Stomach (tissue), 9 donors: ENCODE measurements around the gene OSTN. TPM values are rescaled to one million over a fixed set of nuclear protein-coding genes. Genes with fewer than 3 reads are reported as not detected.
"Not testable (repeated sequence)": the region's sequence is repeated elsewhere in the genome, so short reads cannot be mapped to it uniquely, and the experiment has no call there.

ENCODE experiments used
- DNase-seq, 2 donors: peaks; one replicate each; pipeline versions ENCODE4 v3.0.0 to v3.0.0-alpha.2; 2013 to 2019
- H3K27ac ChIP-seq, 5 donors: fragments of 200-600 bp in 4 of 5; sonication (generic) in 4 of 5; one replicate each; pipeline ENCODE4 v1.5.1; 2013 to 2019; ENCODE audit warnings: mild to moderate bottlenecking in 1 of 5, moderate library complexity in 1 of 5
- H3K27me3 ChIP-seq, 3 donors: fragments of 200-600 bp; sonication (generic); one replicate each; pipeline ENCODE4 v1.5.1; 2017 to 2019; ENCODE audit warnings: mixed run types in 1 of 3
- H3K36me3 ChIP-seq, 4 donors: fragments of 200-600 bp; sonication (generic); 1 replicate in 3 of 4; 2 replicates in 1 of 4; pipeline ENCODE4 v1.5.1; 2016 to 2019
- H3K4me1 ChIP-seq, 4 donors: fragments of 200-600 bp; sonication (generic); one replicate each; pipeline ENCODE4 v1.5.1; 2016 to 2019
- H3K4me3 ChIP-seq, 4 donors: fragments of 200-600 bp; sonication (generic) in 3 of 4; one replicate each; pipeline ENCODE4 v1.5.1; 2016 to 2019; ENCODE audit warnings: mild to moderate bottlenecking in 1 of 4
- H3K9me3 ChIP-seq, 4 donors: fragments of 200-600 bp; sonication (generic); one replicate each; pipeline ENCODE4 v1.5.1; 2016 to 2019
- CTCF ChIP-seq, 7 experiments: fragments of 450-650 bp in 4 of 7; fragments of 200-600 bp in 3 of 7; sonication (generic) in 3 of 7; IDR thresholded peaks; one replicate each; pipeline ENCODE4 v1.5.1; 2016 to 2019; ENCODE audit warnings: antibody characterized with exemption in 7 of 7, control low read depth in 2 of 7, mild to moderate bottlenecking in 1 of 7
- EP300 ChIP-seq: sonication (generic); formaldehyde crosslinking; IDR thresholded peaks from one replicate; pipeline ENCODE4 v1.6.1; 2017; ENCODE audit warnings: antibody characterized with exemption
- POLR2A ChIP-seq, 4 donors: fragments of 450-650 bp; IDR thresholded peaks; one replicate each; pipeline ENCODE4 v1.6.1; 2016; ENCODE audit warnings: antibody characterized with exemption in 4 of 4, control low read depth in 2 of 4, mild to moderate bottlenecking in 1 of 4, moderate library complexity in 1 of 4
- POLR2AphosphoS5 ChIP-seq, 3 donors: sonication (generic); formaldehyde crosslinking; IDR thresholded peaks; one replicate each; pipeline ENCODE4 v1.6.1; 2016; ENCODE audit warnings: antibody characterized with exemption in 3 of 3
- WGBS, 5 donors: extraction: QIAGEN DNeasy Blood & Tissue Kit in 3 of 5; methylation state at CpG; one replicate each; pipeline versions ENCODE4 v1.1.5 to v1.1.7; 2013 to 2018; 5-methylcytosine and 5-hydroxymethylcytosine counted together
- intact Hi-C: fragments of 100-400 bp; cut with DNase I; formaldehyde crosslinking; loops from one replicate; pipeline ENCODE4 v1.15.1; 2023; ENCODE audit warnings: low total_unique reads
- polyA plus RNA-seq, 3 donors: library from polyadenylated mRNA; stranded (reverse); fragments of 200-250 nt; gene quantifications; one replicate each; pipeline ENCODE4 v1.2.3, GENCODE V29; 2013
- total RNA-seq, 5 donors: library from RNA; depleted of rRNA; stranded (reverse); fragments of >200 nt; gene quantifications; one replicate each; pipeline versions ENCODE4 v1.1.0 to v1.2.3, GENCODE V29; 2014 to 2016
- donor health status: healthy with polysubstance abuse.
- donor health status: Bipolar disorder and iron deficiency.
- donor health status: healthy.

The OSTN gene
- total and polyA plus RNA-seq, 8 donors, result 0.03 to 0.18 TPM; not detected in 6

GRCh38 chr3:191176038-191176785, 22.8 kb upstream of the OSTN start:
- H3K4me3 ChIP-seq, result no peak overlapping the region
- DNase-seq, result peak in 1 of 2 donors; percentile 1
- TF ChIP-seq POLR2AphosphoS5 (IDR thresholded peaks at IDR 0.05) (no peak), POLR2A (IDR thresholded peaks at IDR 0.05) (no peak), CTCF (IDR thresholded peaks at IDR 0.05) (no peak), EP300 (no peak)
- intact Hi-C loops, result no loop called here
- H3K9me3 ChIP-seq, result no peaks in the 10 kb centered on the region
- H3K27me3 ChIP-seq, result no peaks in the 10 kb centered on the region
- no peaks in the 10 kb centered on the region for H3K4me1 ChIP-seq
- H3K36me3 ChIP-seq, result no peaks in the 10 kb centered on the region
- no peak overlapping the region for H3K27ac ChIP-seq
- 86 to 95% (median 89%) methylated on average over 3 of the region's 3 CpGs for WGBS, 5 donors

GRCh38 chr3:191185382-191185781, 13.7 kb upstream of the OSTN start:
- H3K4me3 ChIP-seq, H3K27ac ChIP-seq, H3K27me3 ChIP-seq, intact Hi-C loops, H3K4me1 ChIP-seq, DNase-seq, H3K36me3 ChIP-seq: not testable (repeated sequence)
- 86 to 92% (median 90%) methylated on average over 9 of the region's 9 CpGs for WGBS, 5 donors
- H3K9me3 ChIP-seq, result peaks cover 0 to 15% (median 0%) of the 10 kb centered on the region in 4 donors

GRCh38 chr3:191188246-191188645, 10.8 kb upstream of the OSTN start:
- H3K27me3 ChIP-seq, H3K36me3 ChIP-seq, H3K27ac ChIP-seq, H3K4me3 ChIP-seq, H3K4me1 ChIP-seq, intact Hi-C loops, DNase-seq: not testable (repeated sequence)
- WGBS, 5 donors, result 84 to 91% (median 90%) methylated on average over 5 of the region's 5 CpGs
- peaks cover 0 to 18% (median 0%) of the 10 kb centered on the region in 4 donors for H3K9me3 ChIP-seq

GRCh38 chr3:191192270-191192669, 6.8 kb upstream of the OSTN start:
- H3K9me3 ChIP-seq, intact Hi-C loops, H3K4me1 ChIP-seq, H3K27ac ChIP-seq, H3K4me3 ChIP-seq, H3K27me3 ChIP-seq, H3K36me3 ChIP-seq, DNase-seq: not testable (repeated sequence)
- 89 to 93% (median 92%) methylated on average over 4 of the region's 4 CpGs for WGBS, 5 donors

GRCh38 chr3:191192941-191193340, 6.1 kb upstream of the OSTN start:
- Histone ChIP-seq H3K27ac (no peak overlapping the region), H3K9me3 (peaks cover 0 to 3% (median 0%) of the 10 kb centered on the region in 4 donors), H3K27me3 (no peaks in the 10 kb centered on the region), H3K4me3 (no peak overlapping the region), H3K36me3 (no peaks in the 10 kb centered on the region), H3K4me1 (no peaks in the 10 kb centered on the region)
- intact Hi-C loops, result no loop called here
- DNase-seq, result no peak
- no peak for TF ChIP-seq POLR2A (IDR thresholded peaks at IDR 0.05)
- no peak for TF ChIP-seq CTCF (IDR thresholded peaks at IDR 0.05)
- no peak for TF ChIP-seq EP300
- no peak for TF ChIP-seq POLR2AphosphoS5 (IDR thresholded peaks at IDR 0.05)

- H3K9me3 ChIP-seq, result no peaks in the 10 kb centered on the region
- H3K36me3 ChIP-seq, result no peaks in the 10 kb centered on the region
- intact Hi-C loops, result no loop called here
- 75 to 88% (median 83%) methylated on average over 3 of the region's 3 CpGs for WGBS, 5 donors
- H3K27ac ChIP-seq, result no peak overlapping the region
- no peak for DNase-seq
- H3K4me3 ChIP-seq, result no peak overlapping the region
- no peaks in the 10 kb centered on the region for H3K27me3 ChIP-seq
- H3K4me1 ChIP-seq, result no peaks in the 10 kb centered on the region
- TF ChIP-seq POLR2AphosphoS5 (IDR thresholded peaks at IDR 0.05) (no peak), CTCF (IDR thresholded peaks at IDR 0.05) (no peak), EP300 (no peak), POLR2A (IDR thresholded peaks at IDR 0.05) (no peak)
Measured at GRCh38 chr3:191197761-191198306, 1.2 kb upstream of the OSTN start.
